ENCODE data around the gene SPATA33.

The SPATA33 gene

GRCh38 chr16:89711601-89712273, 54.1 kb downstream of the SPATA33 start:
- peak; percentile 32 for DNase-seq

GRCh38 chr16:89712274-89712781, 54.7 kb downstream of the SPATA33 start:
- peak; percentile 3 for DNase-seq

GRCh38 chr16:89716493-89716892, 58.9 kb downstream of the SPATA33 start:
- DNase-seq = no peak

DNA sequence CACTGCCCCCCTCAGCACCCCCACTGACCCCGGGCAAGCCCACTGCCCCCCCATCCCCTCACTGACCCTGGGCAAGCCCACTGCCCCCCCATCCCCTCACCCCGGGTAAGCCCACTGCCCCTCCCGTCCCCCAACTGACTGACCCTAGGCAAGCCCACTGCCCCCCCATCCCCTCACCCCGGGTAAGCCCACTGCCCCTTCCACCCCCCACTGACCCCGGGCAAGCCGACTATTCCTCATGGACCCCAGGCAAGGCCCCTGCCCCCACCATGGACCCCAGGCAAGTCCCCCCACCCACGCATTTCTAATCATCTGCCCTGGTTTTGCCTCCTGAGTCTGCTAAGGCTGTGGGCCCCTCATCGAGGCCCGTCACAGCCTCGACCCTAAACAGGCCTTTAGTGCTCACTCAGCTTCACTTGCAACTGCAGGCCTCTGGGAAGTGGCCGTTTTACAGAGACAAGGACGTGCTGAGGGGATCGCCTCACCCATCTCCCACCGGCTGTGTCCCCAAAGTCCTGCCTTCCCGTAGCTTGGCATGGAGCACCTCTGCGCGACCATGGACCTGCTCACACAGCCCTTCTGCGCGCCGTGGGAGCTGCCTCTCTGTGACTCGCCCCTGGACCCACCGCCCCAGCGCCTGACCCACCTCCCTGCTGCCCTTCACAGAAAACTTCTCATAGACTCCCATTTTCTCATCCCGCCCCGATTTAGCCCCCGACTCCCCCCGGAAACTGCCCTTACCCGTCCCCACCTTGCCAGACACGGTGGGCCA, 59.5 kb downstream of the SPATA33 start:
- no peak for DNase-seq

GRCh38 chr16:89717688-89718505, 60.3 kb downstream of the SPATA33 start:
- no peak for DNase-seq

Data from SHP77 treated with DMSO at 0.1 percent for 48 hours (cell line).